HEK293 (cell line): ENCODE data around the gene PDE12.
A peak's percentile ranks its signal among the peaks of the same experiment; 100 is the strongest.

Source experiments
- CTCF ChIA-PET: fragments of 350-600 bp; formaldehyde crosslinking; extraction: SDS; loops from one replicate; lab custom pipeline; 2021; ENCODE audit warnings: antibody characterized with exemption; lab: Yijun Ruan, JAX
- POLR2A ChIA-PET: fragments of 300-600 bp; formaldehyde crosslinking; extraction: SDS; loops from one replicate; lab custom pipeline; 2020; ENCODE audit warnings: antibody characterized with exemption, inconsistent platforms; lab: Yijun Ruan, JAX
- H3K27ac ChIP-seq: fragments of 200-500 bp; sonication (Bioruptor generic); 2 replicates; pipeline ENCODE4 v1.5.1; 2014; ENCODE audit warnings: low read depth, low read length, control low read depth, inconsistent platforms; ENCODE audit errors: extremely low read depth
- H3K36me3 ChIP-seq, 2 experiments: fragments of 200-500 bp in 1 of 2; sonication (Bioruptor generic) in 1 of 2; 1 replicate in 1 of 2; 2 replicates in 1 of 2; pipeline ENCODE4 v1.5.1; 2014 to 2017; ENCODE audit warnings: inconsistent platforms in 2 of 2, low read length in 2 of 2; ENCODE audit not compliant: control insufficient read depth in 2 of 2, insufficient read depth in 1 of 2
- H3K4me1 ChIP-seq: fragments of 200-500 bp; sonication (Bioruptor generic); 2 replicates; pipeline ENCODE4 v1.5.1; 2014; ENCODE audit warnings: mild to moderate bottlenecking, low read length, inconsistent platforms; ENCODE audit not compliant: control insufficient read depth, insufficient read depth
- H3K4me3 ChIP-seq: 2 replicates; pipeline ENCODE4 v1.5.1; 2011; ENCODE audit warnings: low read depth, mild to moderate bottlenecking, control low read depth, low read length, moderate library complexity
- H3K9me3 ChIP-seq: fragments of 200-500 bp; sonication (Bioruptor generic); 2 replicates; pipeline ENCODE4 v1.5.1; 2014; ENCODE audit warnings: low read depth, low read length, inconsistent platforms; ENCODE audit not compliant: control insufficient read depth, insufficient read depth
- PRDM1 ChIP-seq: fragments of 450-650 bp; formaldehyde crosslinking; IDR thresholded peaks from 2 replicates; pipeline ENCODE4; 2016; ENCODE audit warnings: missing biosample characterization, missing genetic modification characterization
- SETDB1 ChIP-seq: IDR thresholded peaks from one replicate; pipeline ENCODE4 v1.6.1; 2017; ENCODE audit warnings: mild to moderate bottlenecking, low read length, moderate library complexity, mixed read lengths; ENCODE audit not compliant: insufficient read length
- SP2 ChIP-seq: fragments of 450-650 bp; formaldehyde crosslinking; IDR thresholded peaks from 2 replicates; pipeline ENCODE4 v1.5.1; 2016; ENCODE audit warnings: missing biosample characterization, missing genetic modification characterization
- SP3 ChIP-seq: fragments of 450-650 bp; formaldehyde crosslinking; IDR thresholded peaks from 2 replicates; pipeline ENCODE4 v1.5.1; 2016; ENCODE audit warnings: missing biosample characterization, missing genetic modification characterization
- TCF7L2 ChIP-seq: IDR thresholded peaks from 2 replicates; pipeline ENCODE4 v1.6.1; 2011; ENCODE audit warnings: low read depth, mild to moderate bottlenecking, inconsistent platforms, low read length, moderate library complexity, borderline replicate concordance
- WT1 ChIP-seq: fragments of 450-650 bp; formaldehyde crosslinking; IDR thresholded peaks from 2 replicates; pipeline ENCODE4 v1.5.1; 2016; ENCODE audit warnings: missing biosample characterization, missing genetic modification characterization
- YY1 ChIP-seq: fragments of 450-650 bp; formaldehyde crosslinking; IDR thresholded peaks from 2 replicates; pipeline ENCODE4 v1.5.1; 2018; ENCODE audit warnings: missing biosample characterization, missing genetic modification characterization
- ZBTB49 ChIP-seq: fragments of 450-650 bp; formaldehyde crosslinking; IDR thresholded peaks from 2 replicates; pipeline ENCODE4 v1.5.1; 2016; ENCODE audit warnings: missing biosample characterization, missing genetic modification characterization, low read depth
- ZNF133 ChIP-seq: fragments of 450-650 bp; formaldehyde crosslinking; IDR thresholded peaks from 2 replicates; pipeline ENCODE4 v1.5.1; 2016; ENCODE audit warnings: missing biosample characterization, missing genetic modification characterization
- ZNF138 ChIP-seq: fragments of 450-650 bp; formaldehyde crosslinking; IDR thresholded peaks from 2 replicates; pipeline ENCODE4 v1.5.1; 2016; ENCODE audit warnings: missing biosample characterization, missing genetic modification characterization, borderline replicate concordance
- ZNF157 ChIP-seq: fragments of 450-650 bp; formaldehyde crosslinking; IDR thresholded peaks from 2 replicates; pipeline ENCODE4 v1.5.1; 2016; ENCODE audit warnings: missing biosample characterization, missing genetic modification characterization
- ZNF24 ChIP-seq: fragments of 450-650 bp; formaldehyde crosslinking; IDR thresholded peaks from 2 replicates; pipeline ENCODE4 v1.5.1; 2016; ENCODE audit warnings: missing biosample characterization, missing genetic modification characterization
- ZNF37A ChIP-seq: fragments of 450-650 bp; IDR thresholded peaks from 2 replicates; pipeline ENCODE4 v1.5.1; 2018; ENCODE audit warnings: missing biosample characterization, missing genetic modification characterization
- ZNF660 ChIP-seq: fragments of 450-650 bp; IDR thresholded peaks from 2 replicates; pipeline ENCODE4 v1.5.1; 2018; ENCODE audit warnings: missing biosample characterization, mild to moderate bottlenecking, missing genetic modification characterization
- ZNF677 ChIP-seq: fragments of 450-650 bp; IDR thresholded peaks from 2 replicates; pipeline ENCODE4 v1.5.0; 2018; ENCODE audit warnings: missing biosample characterization, mild to moderate bottlenecking, missing genetic modification characterization, moderate library complexity
- ZNF701 ChIP-seq: fragments of 450-650 bp; formaldehyde crosslinking; IDR thresholded peaks from 2 replicates; pipeline ENCODE4 v1.5.1; 2016; ENCODE audit warnings: missing biosample characterization, missing genetic modification characterization
- ZNF76 ChIP-seq: fragments of 450-650 bp; formaldehyde crosslinking; IDR thresholded peaks from 2 replicates; pipeline ENCODE4; 2016; ENCODE audit warnings: low read depth, missing biosample characterization, missing genetic modification characterization, borderline replicate concordance
- TF ChIP-seq, protein P1 (sequence below): fragments of 450-650 bp; formaldehyde crosslinking; optimal IDR thresholded peaks from 2 replicates; pipeline ENCODE3; 2016; ENCODE audit warnings: missing biosample characterization, mild to moderate bottlenecking, missing genetic modification characterization
- TF ChIP-seq, protein P2 (sequence below): fragments of 450-650 bp; formaldehyde crosslinking; IDR thresholded peaks from 2 replicates; pipeline ENCODE4 v1.5.1; 2016; ENCODE audit warnings: missing biosample characterization, missing genetic modification characterization, low read depth
- TF ChIP-seq, protein P3 (sequence below): fragments of 450-650 bp; formaldehyde crosslinking; IDR thresholded peaks from 2 replicates; pipeline ENCODE4 v1.5.1; 2016; ENCODE audit warnings: missing biosample characterization, missing genetic modification characterization

The PDE12 gene

GRCh38 chr3:57557085-57557537, 1.0 kb downstream of the PDE12 start:
- ChIA-PET CTCF (interaction anchor here (0.6 to 1.6 kb wide), 3 partner anchors 50 to 756 kb away, joined by 3 to 5 read pairs (median 3); no protein-coding TSS in a partner anchor), POLR2A (interaction anchor here (0.6 to 2.3 kb wide), 6 partner anchors 9 to 159 kb away, joined by 3 to 11 read pairs (median 5); partner anchors contain the start of gene ARF4)

DNA sequence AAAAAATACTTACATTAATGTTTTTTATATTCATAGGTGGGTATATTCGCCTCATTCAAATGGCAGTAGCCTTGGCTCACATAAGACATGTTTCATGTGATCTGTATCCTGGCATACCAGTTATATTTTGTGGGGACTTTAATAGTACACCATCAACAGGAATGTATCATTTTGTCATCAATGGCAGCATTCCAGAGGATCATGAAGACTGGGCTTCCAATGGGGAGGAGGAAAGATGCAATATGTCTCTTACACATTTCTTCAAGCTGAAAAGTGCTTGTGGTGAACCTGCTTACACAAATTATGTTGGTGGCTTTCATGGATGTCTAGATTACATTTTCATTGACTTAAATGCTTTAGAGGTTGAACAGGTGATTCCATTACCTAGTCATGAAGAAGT, 3.5 kb downstream of the PDE12 start:
- H3K4me1 ChIP-seq, result no peaks in the 10 kb centered on the region
- no peak overlapping the region for H3K27ac ChIP-seq
- peaks cover 6 to 56% of the 10 kb centered on the region in 2 experiments; a peak in 2 of 3 replicates for H3K36me3 ChIP-seq
- H3K4me3 ChIP-seq, result no peak overlapping the region
- no peaks in the 10 kb centered on the region for H3K9me3 ChIP-seq
- CTCF ChIA-PET, result interaction anchor here (0.6 kb wide), 1 partner anchor 11 kb away, joined by 3 read pairs; no protein-coding TSS in a partner anchor
- TF ChIP-seq SETDB1, result no peak
- POLR2A ChIA-PET, result no interaction called here

More at GRCh38 chr3:57557085-57557537, 1.0 kb downstream of the PDE12 start:
- TF ChIP-seq SP3 (no peak), SP2 (tag by site-specific recombination) (peak; percentile 27; the same call in 1 of the 2 replicates), ZNF76 (tag by site-specific recombination) (peak; percentile 50; the same call in 1 of the 2 replicates), PRDM1 (tag by site-specific recombination) (no peak), TCF7L2 (no peak)
- TF ChIP-seq, protein P1, sequence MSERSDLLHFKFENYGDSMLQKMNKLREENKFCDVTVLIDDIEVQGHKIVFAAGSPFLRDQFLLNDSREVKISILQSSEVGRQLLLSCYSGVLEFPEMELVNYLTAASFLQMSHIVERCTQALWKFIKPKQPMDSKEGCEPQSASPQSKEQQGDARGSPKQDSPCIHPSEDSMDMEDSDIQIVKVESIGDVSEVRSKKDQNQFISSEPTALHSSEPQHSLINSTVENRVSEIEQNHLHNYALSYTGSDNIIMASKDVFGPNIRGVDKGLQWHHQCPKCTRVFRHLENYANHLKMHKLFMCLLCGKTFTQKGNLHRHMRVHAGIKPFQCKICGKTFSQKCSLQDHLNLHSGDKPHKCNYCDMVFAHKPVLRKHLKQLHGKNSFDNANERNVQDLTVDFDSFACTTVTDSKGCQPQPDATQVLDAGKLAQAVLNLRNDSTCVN (tag by site-specific recombination), result peak; percentile 14
- H3K4me3 ChIP-seq, result peak overlapping the region; percentile 96
- H3K27ac ChIP-seq, result no peak overlapping the region; the same call in 1 of the 2 replicates
- H3K4me1 ChIP-seq, result no peaks in the 10 kb centered on the region
- H3K9me3 ChIP-seq, result no peaks in the 10 kb centered on the region
- H3K36me3 ChIP-seq, result peaks cover 6 to 41% of the 10 kb centered on the region in 2 experiments; a peak in 1 of 3 replicates

DNA sequence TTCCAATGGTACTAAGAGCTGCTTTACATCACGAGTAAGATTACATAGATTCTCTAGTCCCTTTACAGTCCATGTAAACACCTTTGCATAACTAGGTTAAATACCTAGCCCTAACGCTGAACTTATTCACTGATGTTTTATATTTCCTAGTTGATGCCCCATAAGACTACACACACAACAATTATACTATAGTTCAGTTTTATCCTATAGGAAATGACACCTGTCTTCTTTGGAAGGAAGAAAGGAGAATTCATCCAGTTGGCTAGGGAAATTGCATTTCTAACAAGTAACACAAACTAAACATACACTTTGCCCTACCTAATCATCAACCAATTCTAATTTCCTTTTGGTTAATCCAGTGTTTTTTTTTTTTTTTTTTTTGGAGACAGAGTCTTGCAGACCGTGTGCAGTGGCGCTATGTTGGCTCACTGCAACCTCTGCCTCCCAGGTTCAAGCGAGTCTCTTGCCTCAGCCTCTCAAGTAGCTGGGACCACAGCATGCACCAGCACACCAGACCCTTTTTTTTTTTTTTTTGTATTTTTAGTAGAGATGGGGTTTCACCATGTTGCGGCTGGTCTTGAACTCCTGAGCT, 13.9 kb downstream of the PDE12 start:
- peaks cover 27 to 69% of the 10 kb centered on the region in 2 experiments; a peak in 2 of 3 replicates for H3K36me3 ChIP-seq
- TF ChIP-seq, protein P2, sequence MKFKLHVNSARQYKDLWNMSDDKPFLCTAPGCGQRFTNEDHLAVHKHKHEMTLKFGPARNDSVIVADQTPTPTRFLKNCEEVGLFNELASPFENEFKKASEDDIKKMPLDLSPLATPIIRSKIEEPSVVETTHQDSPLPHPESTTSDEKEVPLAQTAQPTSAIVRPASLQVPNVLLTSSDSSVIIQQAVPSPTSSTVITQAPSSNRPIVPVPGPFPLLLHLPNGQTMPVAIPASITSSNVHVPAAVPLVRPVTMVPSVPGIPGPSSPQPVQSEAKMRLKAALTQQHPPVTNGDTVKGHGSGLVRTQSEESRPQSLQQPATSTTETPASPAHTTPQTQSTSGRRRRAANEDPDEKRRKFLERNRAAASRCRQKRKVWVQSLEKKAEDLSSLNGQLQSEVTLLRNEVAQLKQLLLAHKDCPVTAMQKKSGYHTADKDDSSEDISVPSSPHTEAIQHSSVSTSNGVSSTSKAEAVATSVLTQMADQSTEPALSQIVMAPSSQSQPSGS (tag by site-specific recombination), result no peak
- TF ChIP-seq ZNF701 (tag by site-specific recombination) (no peak), ZNF24 (tag by site-specific recombination) (no peak), ZBTB49 (tag by site-specific recombination) (no peak), ZNF677 (tag by site-specific recombination) (no peak), ZNF37A (no peak), YY1 (tag by site-specific recombination) (no peak), WT1 (tag by site-specific recombination) (no peak), ZNF157 (no peak), ZNF138 (no peak), PRDM1 (tag by site-specific recombination) (no peak), ZNF133 (tag by site-specific recombination) (no peak), ZNF660 (tag by site-specific recombination) (no peak)
- TF ChIP-seq, protein P3, sequence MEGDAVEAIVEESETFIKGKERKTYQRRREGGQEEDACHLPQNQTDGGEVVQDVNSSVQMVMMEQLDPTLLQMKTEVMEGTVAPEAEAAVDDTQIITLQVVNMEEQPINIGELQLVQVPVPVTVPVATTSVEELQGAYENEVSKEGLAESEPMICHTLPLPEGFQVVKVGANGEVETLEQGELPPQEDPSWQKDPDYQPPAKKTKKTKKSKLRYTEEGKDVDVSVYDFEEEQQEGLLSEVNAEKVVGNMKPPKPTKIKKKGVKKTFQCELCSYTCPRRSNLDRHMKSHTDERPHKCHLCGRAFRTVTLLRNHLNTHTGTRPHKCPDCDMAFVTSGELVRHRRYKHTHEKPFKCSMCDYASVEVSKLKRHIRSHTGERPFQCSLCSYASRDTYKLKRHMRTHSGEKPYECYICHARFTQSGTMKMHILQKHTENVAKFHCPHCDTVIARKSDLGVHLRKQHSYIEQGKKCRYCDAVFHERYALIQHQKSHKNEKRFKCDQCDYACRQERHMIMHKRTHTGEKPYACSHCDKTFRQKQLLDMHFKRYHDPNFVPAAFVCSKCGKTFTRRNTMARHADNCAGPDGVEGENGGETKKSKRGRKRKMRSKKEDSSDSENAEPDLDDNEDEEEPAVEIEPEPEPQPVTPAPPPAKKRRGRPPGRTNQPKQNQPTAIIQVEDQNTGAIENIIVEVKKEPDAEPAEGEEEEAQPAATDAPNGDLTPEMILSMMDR (tag by site-specific recombination), result no peak
- no peaks in the 10 kb centered on the region for H3K9me3 ChIP-seq
- no peak overlapping the region for H3K27ac ChIP-seq
- no peak overlapping the region for H3K4me3 ChIP-seq
- POLR2A ChIA-PET, result interaction anchor here (0.6 to 1.4 kb wide), 3 partner anchors 11 to 14 kb away, joined by 3 to 6 read pairs (median 3); partner anchors contain the start of gene PDE12
- no peaks in the 10 kb centered on the region; the same call in 1 of the 2 replicates for H3K4me1 ChIP-seq
- CTCF ChIA-PET, result interaction anchor here (0.6 kb wide), 1 partner anchor 170 kb away, joined by 3 read pairs; no protein-coding TSS in a partner anchor
